Putamen (tissue), 1 donor: ENCODE data around the gene MYLK2.
"Not testable (repeated sequence)": the region's sequence is repeated elsewhere in the genome, so short reads cannot be mapped to it uniquely, and the experiment has no call there.

Experiments used
- DNase-seq: peaks from one replicate; pipeline ENCODE4 v3.0.0-alpha.2; 2016; ENCODE audit warnings: low spot score

Gene MYLK2

GRCh38 chr20:31819083-31819784 is at the start of gene MYLK2:
TSS of gene MYLK2 (plus strand) at chr20:31819356. CDS start at chr20:31819581, 225 bp downstream.
- DNase-seq = no peak

GRCh38 chr20:31769681-31770080 is 49.5 kb upstream of the MYLK2 start:
- DNase-seq = no peak

GRCh38 chr20:31770243-31770642 is 48.9 kb upstream of the MYLK2 start:
- no peak for DNase-seq

GRCh38 chr20:31774408-31774807 is 44.7 kb upstream of the MYLK2 start:
- no peak for DNase-seq

GRCh38 chr20:31780839-31781238 is 38.3 kb upstream of the MYLK2 start:
- no peak for DNase-seq

GRCh38 chr20:31781945-31782344 is 37.2 kb upstream of the MYLK2 start:
- no peak for DNase-seq

- no peak for DNase-seq
These were observed 34.7 kb upstream of the MYLK2 start for GRCh38 chr20:31784354-31785044.

GRCh38 chr20:31785089-31785488 is 34.1 kb upstream of the MYLK2 start:
- no peak for DNase-seq

- DNase-seq = no peak
These were observed 30.6 kb upstream of the MYLK2 start for GRCh38 chr20:31788578-31788977.

GRCh38 chr20:31790401-31790800 is 28.8 kb upstream of the MYLK2 start:
- no peak for DNase-seq

- DNase-seq = no peak
These were observed 21.8 kb upstream of the MYLK2 start for GRCh38 chr20:31797364-31797763.

- no peak for DNase-seq
These were observed 17.6 kb upstream of the MYLK2 start for GRCh38 chr20:31801508-31801907.

GRCh38 chr20:31803552-31804291 is 15.4 kb upstream of the MYLK2 start:
- no peak for DNase-seq

- no peak for DNase-seq
These were observed 12.4 kb upstream of the MYLK2 start for GRCh38 chr20:31806564-31807355.

GRCh38 chr20:31808481-31808880 is 10.7 kb upstream of the MYLK2 start:
- DNase-seq = no peak

- no peak for DNase-seq
These were observed 9.5 kb upstream of the MYLK2 start for GRCh38 chr20:31809661-31810060.

GRCh38 chr20:31811198-31811597 is 8.0 kb upstream of the MYLK2 start:
- no peak for DNase-seq

- DNase-seq = no peak
These were observed 7.1 kb upstream of the MYLK2 start for GRCh38 chr20:31811796-31812728.

GRCh38 chr20:31813611-31814010 is 5.5 kb upstream of the MYLK2 start:
- DNase-seq = no peak

- not testable (repeated sequence) for DNase-seq
These were observed 5.0 kb upstream of the MYLK2 start for GRCh38 chr20:31814142-31814541.
